Endodermal cell (in vitro differentiated cells): ENCODE measurements around the gene GTF2A1. TPM values are rescaled to one million over a fixed set of nuclear protein-coding genes. Genes with fewer than 3 reads are reported as not detected.
"Not testable (repeated sequence)": the region's sequence is repeated elsewhere in the genome, so short reads cannot be mapped to it uniquely, and the experiment has no call there.

Source experiments
- DNase-seq: peaks from one replicate; pipeline ENCODE4 v3.0.0-alpha.2; 2017
- H3K27ac ChIP-seq: 2 replicates; pipeline ENCODE4 v1.5.1; 2013; ENCODE audit warnings: mild to moderate bottlenecking, low read depth, low read length, moderate library complexity
- H3K27me3 ChIP-seq: 2 replicates; pipeline ENCODE4 v1.6.1; 2013; ENCODE audit warnings: mild to moderate bottlenecking, low read length, moderate library complexity; ENCODE audit not compliant: insufficient read depth, control insufficient read depth, poor library complexity, severe bottlenecking
- H3K36me3 ChIP-seq: 2 replicates; pipeline ENCODE4 v1.7.0; 2013; ENCODE audit warnings: mild to moderate bottlenecking, low read length, moderate library complexity; ENCODE audit not compliant: control insufficient read depth, insufficient read depth
- H3K4me1 ChIP-seq: one replicate; pipeline ENCODE4 v1.7.0; 2013; ENCODE audit warnings: low read length; ENCODE audit not compliant: control insufficient read depth, insufficient read depth
- H3K4me3 ChIP-seq: 2 replicates; pipeline ENCODE4 v1.5.1; 2013; ENCODE audit warnings: mild to moderate bottlenecking, low read length, moderate library complexity
- H3K9ac ChIP-seq: 2 replicates; pipeline ENCODE4 v1.6.1; 2013; ENCODE audit warnings: mild to moderate bottlenecking, low read length, moderate library complexity; ENCODE audit not compliant: poor library complexity, severe bottlenecking; ENCODE audit errors: extremely low read depth
- H3K9me3 ChIP-seq: 2 replicates; pipeline ENCODE4 v1.6.1; 2013; ENCODE audit warnings: mild to moderate bottlenecking, low read length, moderate library complexity; ENCODE audit not compliant: control insufficient read depth
- H3K27ac Mint-ChIP-seq: 2 replicates; pipeline ENCODE4 v1.8.0; 2020; ENCODE audit warnings: mixed read lengths
- H3K27me3 Mint-ChIP-seq: 2 replicates; pipeline ENCODE4 v1.8.0; 2021; ENCODE audit warnings: mild to moderate bottlenecking, mixed read lengths; ENCODE audit not compliant: insufficient read depth
- H3K36me3 Mint-ChIP-seq: 2 replicates; pipeline ENCODE4 v1.8.0; 2020; ENCODE audit warnings: low read depth, mixed read lengths
- H3K4me1 Mint-ChIP-seq: 2 replicates; pipeline ENCODE4 v1.8.0; 2020; ENCODE audit warnings: mixed read lengths
- H3K4me3 Mint-ChIP-seq: 2 replicates; pipeline ENCODE4 v1.8.0; 2020; ENCODE audit warnings: mild to moderate bottlenecking, moderate library complexity, mixed read lengths
- H3K9me3 Mint-ChIP-seq: 2 replicates; pipeline ENCODE4 v1.8.0; 2020; ENCODE audit warnings: mild to moderate bottlenecking, mixed read lengths
- CTCF ChIP-seq: fragments of 200-600 bp; sonication (generic); conservative IDR thresholded peaks from 2 replicates; pipeline ENCODE4 v1.5.0; 2021; ENCODE audit warnings: antibody characterized with exemption, mild to moderate bottlenecking
- WGBS, 2 experiments: methylation state at CpG; one replicate each; pipeline versions ENCODE4 v1.1.5 to v1.1.7; 2013; ENCODE audit warnings: missing lambda C conversion rate in 2 of 2, mixed read lengths in 1 of 2; ENCODE audit not compliant: insufficient coverage in 1 of 2, insufficient read length in 1 of 2; 5-methylcytosine and 5-hydroxymethylcytosine counted together
- total RNA-seq, 2 donors: library from RNA; stranded (reverse); fragmentation: NEBNext Ultra II Directional in 1 of 2; extraction: Animal tissue kit (Norgen Biotek cat#: 25700) in 1 of 2; gene quantifications; 2 replicates in 1 of 2; 3 replicates in 1 of 2; pipeline ENCODE4 v1.2.1, GENCODE V29; 2021

Gene GTF2A1
- total RNA-seq, 2 donors from 2014 or later: 34.3 to 34.4 TPM

DNA sequence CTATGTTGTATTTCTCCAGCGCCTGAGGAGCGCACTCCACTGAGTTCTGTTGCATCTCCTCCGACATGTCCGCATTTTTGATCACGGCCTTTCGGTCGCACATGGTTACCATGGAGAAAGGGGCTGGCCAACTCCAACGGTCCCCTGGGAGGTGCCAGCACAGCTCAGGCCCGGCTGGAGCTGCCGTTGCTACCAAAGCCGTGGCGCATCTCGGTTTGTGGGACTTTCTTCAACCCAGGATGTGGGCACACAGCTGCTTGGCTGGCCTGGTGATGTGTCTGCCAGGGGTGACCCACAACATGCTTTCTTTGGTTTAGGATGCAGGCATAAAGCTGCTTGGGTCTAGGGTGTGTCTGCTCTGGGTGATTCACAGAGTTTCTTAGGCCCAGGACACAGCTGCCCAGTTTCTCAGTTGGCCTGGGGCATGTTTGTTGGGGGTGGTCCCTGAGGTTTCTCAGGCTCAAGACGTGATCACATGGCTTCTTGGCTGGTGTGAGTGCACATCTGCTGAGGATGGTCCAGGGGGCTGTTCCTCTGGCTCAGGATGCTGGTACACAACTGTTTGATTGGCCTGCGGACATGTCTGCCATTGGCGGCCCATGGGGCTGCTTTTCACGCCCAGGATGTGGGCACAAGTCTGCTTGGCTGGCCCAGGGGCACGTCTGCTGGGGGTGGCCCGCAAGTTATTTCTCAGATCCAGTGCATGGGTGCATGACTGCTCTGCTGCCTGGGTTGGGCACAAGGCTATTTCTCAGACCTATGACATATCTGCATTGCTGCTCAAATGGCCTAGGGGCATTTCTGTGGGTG lies 25.9 kb upstream of the GTF2A1 start:
- WGBS, 2 experiments: 92 to 95% methylated on average over 11 to 19 of the region's 19 CpGs
- H3K27me3 ChIP-seq: no peaks in the 10 kb centered on the region
- Mint-ChIP-seq H3K9me3 (peaks cover 36% of the 10 kb centered on the region), H3K27me3 (no peaks in the 10 kb centered on the region), H3K4me3 (no peak overlapping the region), H3K27ac (no peak overlapping the region), H3K4me1 (no peaks in the 10 kb centered on the region), H3K36me3 (peaks cover 6% of the 10 kb centered on the region)
- H3K9ac ChIP-seq: no peak overlapping the region
- peaks cover 18% of the 10 kb centered on the region for H3K9me3 ChIP-seq
- no peak for TF ChIP-seq CTCF
- H3K36me3 ChIP-seq: no peaks in the 10 kb centered on the region
- H3K4me3 ChIP-seq: no peak overlapping the region
- no peaks in the 10 kb centered on the region for H3K4me1 ChIP-seq
- no peak overlapping the region for H3K27ac ChIP-seq
- DNase-seq: no peak

- no peaks in the 10 kb centered on the region for H3K4me1 ChIP-seq
- no peak overlapping the region for H3K4me3 ChIP-seq
- no peak overlapping the region for H3K27ac ChIP-seq
- H3K36me3 ChIP-seq: no peaks in the 10 kb centered on the region
- TF ChIP-seq CTCF: no peak
- no peaks in the 10 kb centered on the region for H3K4me1 Mint-ChIP-seq
- peaks cover 36% of the 10 kb centered on the region for H3K9me3 Mint-ChIP-seq
- H3K36me3 Mint-ChIP-seq: peaks cover 6% of the 10 kb centered on the region
- no peak overlapping the region for H3K9ac ChIP-seq
- peaks cover 18% of the 10 kb centered on the region for H3K9me3 ChIP-seq
- no peak for DNase-seq
- 67% methylated on average over 1 of the region's 1 CpG; no CpG with 5 or more reads in 1 of the 2 experiments for WGBS, 2 experiments
- no peak overlapping the region for H3K4me3 Mint-ChIP-seq
- no peaks in the 10 kb centered on the region for H3K27me3 Mint-ChIP-seq
- H3K27ac Mint-ChIP-seq: no peak overlapping the region
- no peaks in the 10 kb centered on the region for H3K27me3 ChIP-seq
Measured at GRCh38 chr14:81245771-81246170, 25.0 kb upstream of the GTF2A1 start.

DNA sequence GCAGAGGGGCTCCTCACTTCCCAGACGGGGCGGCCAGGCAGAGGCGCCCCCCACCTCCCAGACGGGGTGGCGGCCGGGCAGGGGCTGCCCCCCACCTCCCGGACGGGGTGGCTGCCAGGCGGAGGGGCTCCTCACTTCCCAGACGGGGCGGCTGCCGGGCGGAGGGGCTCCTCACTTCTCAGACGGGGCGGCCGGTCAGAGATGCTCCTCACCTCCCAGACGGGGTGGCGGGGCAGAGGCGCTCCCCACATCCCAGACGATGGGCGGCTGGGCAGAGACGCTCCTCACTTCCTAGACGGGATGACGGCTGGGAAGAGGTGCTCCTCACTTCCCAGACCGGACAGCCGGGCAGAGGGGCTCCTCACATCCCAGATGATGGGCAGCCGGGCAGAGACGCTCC lies 23.7 kb upstream of the GTF2A1 start:
- not testable (repeated sequence) for DNase-seq, H3K36me3 ChIP-seq, H3K27me3 ChIP-seq, H3K27me3 Mint-ChIP-seq, H3K9ac ChIP-seq, H3K4me3 ChIP-seq, H3K4me1 ChIP-seq, H3K36me3 Mint-ChIP-seq, H3K4me3 Mint-ChIP-seq, H3K27ac Mint-ChIP-seq, H3K4me1 Mint-ChIP-seq, H3K27ac ChIP-seq
- H3K9me3 Mint-ChIP-seq: peaks cover 36% of the 10 kb centered on the region
- 93 to 100% methylated on average over 10 to 25 of the region's 28 CpGs for WGBS, 2 experiments
- H3K9me3 ChIP-seq: peaks cover 18% of the 10 kb centered on the region
